Peyer's patch (tissue), 4 donors: ENCODE results near the gene ASXL3. TPM values are rescaled to one million over a fixed set of nuclear protein-coding genes. Genes with fewer than 3 reads are reported as not detected.
A peak's percentile ranks its signal among the peaks of the same experiment; 100 is the strongest.

ENCODE experiments used
- DNase-seq, 3 donors: peaks; one replicate each; pipeline ENCODE4 v3.0.0-alpha.2; 2017 to 2019
- H3K27ac ChIP-seq, 4 donors: fragments of 200-600 bp; sonication (generic); one replicate each; pipeline ENCODE4 v1.5.1; 2016 to 2019
- H3K27me3 ChIP-seq, 2 donors: fragments of 200-600 bp; sonication (generic); one replicate each; pipeline ENCODE4 v1.5.1; 2019
- H3K36me3 ChIP-seq, 3 donors: fragments of 200-600 bp; sonication (generic); one replicate each; pipeline ENCODE4 v1.5.1; 2016 to 2019
- H3K4me1 ChIP-seq, 4 donors: fragments of 200-600 bp; sonication (generic); one replicate each; pipeline ENCODE4 v1.5.1; 2016 to 2019
- H3K4me3 ChIP-seq, 4 donors: fragments of 200-600 bp; sonication (generic); 1 replicate in 3 of 4; 2 replicates in 1 of 4; pipeline ENCODE4 v1.5.1; 2016 to 2019; ENCODE audit warnings: mild to moderate bottlenecking in 1 of 4
- H3K9me3 ChIP-seq, 4 donors: fragments of 200-600 bp; sonication (generic); one replicate each; pipeline ENCODE4 v1.5.1; 2016 to 2019; ENCODE audit warnings: mild to moderate bottlenecking in 1 of 4
- CTCF ChIP-seq, 6 experiments: fragments of 450-650 bp in 4 of 6; fragments of 200-600 bp in 2 of 6; sonication (generic) in 1 of 6; IDR thresholded peaks; one replicate each; pipeline ENCODE4 v1.5.1; 2017 to 2019; ENCODE audit warnings: antibody characterized with exemption in 6 of 6, mild to moderate bottlenecking in 3 of 6, moderate library complexity in 1 of 6
- POLR2A ChIP-seq, 2 donors: fragments of 450-650 bp; IDR thresholded peaks; one replicate each; pipeline ENCODE4 v1.5.1; 2017; ENCODE audit warnings: antibody characterized with exemption in 2 of 2, mild to moderate bottlenecking in 2 of 2, moderate library complexity in 2 of 2
- total RNA-seq, 4 donors: library from RNA; depleted of rRNA; stranded (reverse); fragments of >200 nt; gene quantifications; one replicate each; pipeline ENCODE4 v1.1.0, GENCODE V29; 2016

ASXL3 gene
- total RNA-seq, 4 donors from 2014 or later: 1.5 to 10.9 (median 3.7) TPM

GRCh38 chr18:33682436-33682835, 104.4 kb downstream of the ASXL3 start:
- no peaks in the 10 kb centered on the region for H3K9me3 ChIP-seq
- no peaks in the 10 kb centered on the region for H3K4me1 ChIP-seq
- no peak overlapping the region for H3K27ac ChIP-seq
- no peak for DNase-seq
- H3K27me3 ChIP-seq: no peaks in the 10 kb centered on the region
- no peaks in the 10 kb centered on the region for H3K36me3 ChIP-seq
- TF ChIP-seq POLR2A (IDR thresholded peaks at IDR 0.05) (no peak), CTCF (IDR thresholded peaks at IDR 0.05) (no peak)
- no peak overlapping the region for H3K4me3 ChIP-seq

- H3K36me3 ChIP-seq: no peaks in the 10 kb centered on the region
- DNase-seq: no peak
- no peaks in the 10 kb centered on the region for H3K27me3 ChIP-seq
- H3K4me3 ChIP-seq: no peak overlapping the region
- H3K9me3 ChIP-seq: no peaks in the 10 kb centered on the region
- H3K27ac ChIP-seq: no peak overlapping the region
- TF ChIP-seq POLR2A (IDR thresholded peaks at IDR 0.05): no peak
- no peak for TF ChIP-seq CTCF (IDR thresholded peaks at IDR 0.05)
- no peaks in the 10 kb centered on the region for H3K4me1 ChIP-seq
Observed at GRCh38 chr18:33694593-33694992, 116.6 kb downstream of the ASXL3 start.

GRCh38 chr18:33696332-33697162, 118.5 kb downstream of the ASXL3 start:
- TF ChIP-seq POLR2A (IDR thresholded peaks at IDR 0.05) (no peak), CTCF (IDR thresholded peaks at IDR 0.05) (no peak)
- Histone ChIP-seq H3K27ac (no peak overlapping the region), H3K27me3 (no peaks in the 10 kb centered on the region), H3K4me3 (no peak overlapping the region), H3K36me3 (no peaks in the 10 kb centered on the region), H3K9me3 (no peaks in the 10 kb centered on the region), H3K4me1 (no peaks in the 10 kb centered on the region)
- no peak for DNase-seq

- TF ChIP-seq CTCF (IDR thresholded peaks at IDR 0.05) (no peak), POLR2A (IDR thresholded peaks at IDR 0.05) (no peak)
- Histone ChIP-seq H3K4me3 (no peak overlapping the region), H3K9me3 (no peaks in the 10 kb centered on the region), H3K36me3 (no peaks in the 10 kb centered on the region), H3K27me3 (no peaks in the 10 kb centered on the region), H3K4me1 (no peaks in the 10 kb centered on the region), H3K27ac (no peak overlapping the region)
- DNase-seq: peak in 1 of 3 donors; percentile 47
Observed at GRCh38 chr18:33697498-33697897, 119.5 kb downstream of the ASXL3 start.

GRCh38 chr18:33699372-33699771, 121.4 kb downstream of the ASXL3 start:
- no peak overlapping the region for H3K27ac ChIP-seq
- H3K4me3 ChIP-seq: no peak overlapping the region
- no peak for TF ChIP-seq CTCF (IDR thresholded peaks at IDR 0.05)
- no peak for TF ChIP-seq POLR2A (IDR thresholded peaks at IDR 0.05)
- H3K27me3 ChIP-seq: no peaks in the 10 kb centered on the region
- no peaks in the 10 kb centered on the region for H3K9me3 ChIP-seq
- no peaks in the 10 kb centered on the region for H3K36me3 ChIP-seq
- no peak for DNase-seq
- no peaks in the 10 kb centered on the region for H3K4me1 ChIP-seq
